B cell (primary cell): Measurements from ENCODE around the gene PALM.

Experiments used
- CTCF ChIP-seq: fragments of 200-600 bp; IDR thresholded peaks from one replicate; pipeline ENCODE4 v1.8.0; 2022; ENCODE audit warnings: antibody characterized with exemption, mild to moderate bottlenecking
- EZH2 ChIP-seq: IDR thresholded peaks from 2 replicates; pipeline ENCODE4 v1.6.1; 2012; ENCODE audit warnings: borderline replicate concordance, low read depth, mild to moderate bottlenecking, moderate library complexity, low read length; ENCODE audit not compliant: insufficient read depth, poor library complexity, severe bottlenecking

- TF ChIP-seq CTCF (no peak), EZH2 (no peak)
Measured at GRCh38 chr19:768424-768823, 59.7 kb downstream of the PALM start.
